ENCODE results near the gene IQSEC1.

Gene IQSEC1

DNA sequence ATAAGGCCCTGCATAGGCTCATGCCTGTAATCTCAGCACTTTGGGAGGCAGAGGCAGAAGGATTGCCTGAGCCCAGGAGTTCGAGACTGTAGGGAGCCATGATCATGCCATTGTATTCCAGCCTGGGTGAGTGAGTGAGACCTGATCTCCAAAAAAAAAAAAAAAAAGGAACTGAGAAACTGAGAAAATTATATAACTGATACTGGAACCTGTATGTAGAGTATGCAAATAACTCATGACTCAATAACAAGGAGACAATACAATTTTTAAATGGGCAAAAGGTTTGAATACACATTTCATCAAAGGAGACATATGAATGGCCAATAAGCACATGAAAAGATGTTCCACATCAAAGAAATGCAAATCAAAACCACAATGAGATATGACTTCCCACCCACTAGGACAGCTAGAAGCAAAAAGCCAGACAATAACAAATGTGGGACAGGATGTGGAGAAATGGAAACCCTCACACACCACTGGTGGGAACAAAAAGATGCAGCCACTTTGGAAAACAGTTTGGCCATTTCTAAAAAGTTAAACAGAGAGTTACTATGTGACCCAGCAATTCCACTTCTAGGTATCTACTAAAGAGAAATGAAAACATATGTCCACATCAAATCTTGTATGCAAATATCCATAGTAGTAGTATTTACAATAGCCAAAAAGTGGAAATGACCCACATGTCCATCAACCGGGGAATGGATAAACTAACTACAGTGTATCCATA is 70.7 kb downstream of the IQSEC1 start:
- no peak for DNase-seq (ENCODE audit: low spot score)

DNA sequence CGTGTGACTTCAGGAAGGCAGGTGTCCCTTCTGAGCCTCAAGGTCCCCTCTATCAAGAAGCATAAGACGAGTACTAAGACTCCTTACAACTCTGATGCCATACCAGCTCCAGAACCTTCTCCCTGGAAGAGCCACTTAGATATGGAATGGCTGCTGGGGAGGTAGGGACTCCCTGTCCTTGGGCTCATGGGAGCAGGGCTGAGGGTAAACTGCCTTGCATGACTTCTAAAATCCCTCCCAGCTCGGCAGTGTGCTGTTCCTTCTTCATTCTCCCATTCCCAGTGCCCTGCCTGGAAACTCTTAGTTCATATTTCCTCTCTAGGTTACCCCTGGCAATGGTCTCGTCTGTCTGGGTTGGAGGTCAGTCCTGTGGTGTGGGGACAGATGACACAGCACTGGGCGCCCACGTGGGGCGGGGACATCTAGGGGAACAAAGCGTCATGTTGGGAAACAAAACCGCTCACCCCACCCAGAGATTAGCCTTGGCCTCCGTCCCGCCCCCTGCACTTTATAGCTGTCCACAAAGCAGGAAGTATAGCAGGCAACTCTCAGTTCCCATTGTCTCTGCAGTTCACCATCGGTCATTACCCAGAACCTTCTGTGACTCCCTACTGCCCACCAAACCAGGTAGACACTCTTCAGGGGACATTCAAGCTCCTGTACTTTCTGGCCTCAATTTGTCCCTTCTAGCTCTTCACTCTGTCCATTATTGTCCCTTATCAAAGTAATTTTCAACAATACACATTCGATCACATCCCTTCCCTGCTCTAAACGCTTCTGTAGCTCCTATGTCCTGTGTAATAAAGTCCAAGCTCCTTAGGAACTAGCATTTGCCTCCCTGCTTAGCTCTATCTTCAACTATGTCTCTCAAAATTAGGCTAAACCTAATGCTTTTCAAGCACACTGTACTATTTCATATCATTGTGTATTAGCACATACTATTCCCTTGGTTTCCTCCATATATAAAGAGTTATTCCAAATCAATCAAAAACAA is 73.8 kb downstream of the IQSEC1 start:
- no peak for DNase-seq (ENCODE audit: low spot score)

DNA sequence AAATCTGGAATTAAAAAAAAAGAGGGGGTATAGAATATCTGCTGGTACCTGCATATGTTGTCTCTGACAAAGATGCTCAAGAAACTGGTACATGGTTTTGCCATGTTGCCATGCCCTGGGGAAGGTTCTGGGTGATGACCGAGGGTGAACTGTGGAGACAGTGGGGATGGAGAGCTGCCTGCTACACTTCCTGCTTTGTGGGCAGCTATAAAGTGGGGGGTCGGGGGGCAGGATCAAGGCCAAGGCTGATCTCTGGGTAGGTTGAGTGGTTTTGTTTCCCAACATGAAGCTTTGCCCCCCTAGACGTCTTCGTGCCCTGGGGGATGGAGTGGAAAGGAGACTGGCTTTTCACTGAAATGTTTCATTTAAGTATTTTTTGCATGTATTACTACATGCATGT is 74.6 kb downstream of the IQSEC1 start:
- DNase-seq (ENCODE audit: low spot score): no peak

DNA sequence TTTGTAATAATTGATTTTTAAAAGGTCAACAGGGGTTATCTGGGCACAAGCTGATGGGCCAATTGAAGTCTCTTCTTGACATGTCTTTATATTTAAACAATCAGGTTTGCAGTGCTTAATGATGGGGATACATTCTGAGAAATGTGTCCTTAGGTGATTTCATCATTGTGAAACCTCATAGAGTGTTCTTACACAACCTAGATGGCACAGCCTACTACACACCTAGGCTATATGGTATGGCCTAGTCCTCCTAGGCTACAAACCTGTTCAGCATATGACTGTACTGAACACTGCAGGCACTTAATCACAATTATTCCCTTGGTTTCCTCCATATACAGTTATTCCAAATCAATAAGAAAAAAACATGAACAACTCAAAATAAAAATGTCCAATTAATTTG is 75.8 kb downstream of the IQSEC1 start:
- DNase-seq (ENCODE audit: low spot score): no peak

DNA sequence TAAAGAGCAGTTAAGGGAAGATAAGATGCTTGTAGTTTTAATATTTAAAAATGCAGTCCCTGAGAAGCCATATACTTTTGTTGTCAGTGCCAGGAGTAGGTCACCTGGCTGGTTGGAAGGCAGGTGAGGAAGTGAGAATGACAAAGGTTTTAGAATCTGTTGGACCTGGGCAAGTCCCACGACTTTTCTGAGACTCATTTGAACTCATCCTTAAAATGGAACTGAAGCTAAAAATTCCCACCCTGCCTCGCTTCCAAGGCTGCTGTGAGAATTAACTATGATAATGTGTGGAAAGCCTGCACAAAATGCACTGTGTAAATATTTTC is 77.1 kb downstream of the IQSEC1 start:
- no peak for DNase-seq (ENCODE audit: low spot score)

DNA sequence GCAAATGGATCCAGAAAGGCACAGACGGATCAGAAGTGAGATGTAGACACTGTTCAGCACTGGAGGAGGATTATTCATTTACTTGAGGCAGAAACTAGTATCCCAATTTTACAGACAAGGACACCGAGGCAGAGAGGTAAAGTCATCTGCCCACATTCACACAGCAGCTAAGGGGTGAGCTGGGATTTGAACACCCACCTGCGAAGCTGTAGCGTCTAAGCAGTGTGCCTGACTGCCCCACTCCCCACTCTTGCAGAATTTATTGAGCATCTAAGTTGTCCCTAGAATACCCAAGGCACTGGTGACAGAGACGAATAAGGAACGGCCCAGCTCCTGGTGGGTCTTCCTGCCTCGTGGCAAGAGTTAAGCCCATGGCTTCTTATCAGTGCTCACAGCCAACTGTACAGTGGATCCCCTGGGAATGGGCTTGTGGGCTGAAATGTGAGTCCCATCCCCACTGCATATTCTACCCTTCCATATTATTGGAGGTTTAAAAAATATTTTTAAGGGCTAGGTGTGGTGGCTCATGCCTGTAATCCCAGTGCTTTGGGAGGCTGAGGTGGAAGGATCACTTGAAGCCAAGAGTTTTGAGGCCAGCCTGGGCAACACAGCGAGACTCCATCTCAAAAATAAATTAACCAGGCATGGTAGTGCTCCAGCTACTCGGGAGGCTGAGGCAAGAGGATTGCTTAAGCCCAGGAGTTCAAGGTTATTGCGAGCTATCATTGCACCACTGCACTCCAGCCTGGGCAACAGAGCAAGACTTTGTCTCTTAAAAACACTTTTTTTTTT is 77.6 kb downstream of the IQSEC1 start:
- DNase-seq (ENCODE audit: low spot score): no peak

DNA sequence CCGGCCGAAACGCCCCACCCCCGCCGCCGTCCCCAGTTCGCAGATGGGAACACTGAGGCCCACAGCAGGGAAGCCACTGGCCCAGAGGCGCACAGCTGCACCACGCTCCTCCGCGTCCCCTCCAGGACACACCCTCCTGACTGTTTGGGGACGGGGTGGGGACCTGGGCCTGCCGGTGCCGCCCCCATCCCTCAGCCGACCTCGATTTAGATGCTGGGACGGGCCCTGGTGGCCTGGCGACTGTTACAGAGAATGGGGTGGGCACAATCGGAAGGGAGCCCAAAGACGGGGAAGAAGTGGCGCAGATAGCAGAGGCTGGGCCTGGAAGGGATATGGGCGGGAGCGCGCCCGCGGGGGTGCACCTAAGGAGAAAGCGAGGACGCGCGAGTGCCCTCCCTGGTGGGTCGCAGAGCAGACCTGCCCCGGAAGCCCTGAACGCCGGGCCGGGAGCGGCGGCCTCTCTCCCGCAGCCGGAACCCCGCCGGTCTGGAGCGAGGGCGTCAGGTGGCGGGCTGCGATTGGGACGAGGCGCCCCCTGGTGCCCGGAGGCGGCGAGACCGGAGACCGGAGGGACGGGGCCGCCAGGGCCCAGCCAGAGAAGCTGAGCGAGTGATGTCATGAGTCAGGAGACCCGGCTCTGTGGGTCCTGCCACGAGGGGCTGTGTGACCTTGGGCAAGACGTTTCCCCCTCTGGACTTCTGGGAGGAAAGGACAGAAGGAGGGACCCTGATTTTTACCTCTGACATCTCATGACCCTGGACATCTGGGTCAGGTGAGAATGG is 78.4 kb downstream of the IQSEC1 start:
- peak; percentile 68 for DNase-seq (ENCODE audit: low spot score)

DNA sequence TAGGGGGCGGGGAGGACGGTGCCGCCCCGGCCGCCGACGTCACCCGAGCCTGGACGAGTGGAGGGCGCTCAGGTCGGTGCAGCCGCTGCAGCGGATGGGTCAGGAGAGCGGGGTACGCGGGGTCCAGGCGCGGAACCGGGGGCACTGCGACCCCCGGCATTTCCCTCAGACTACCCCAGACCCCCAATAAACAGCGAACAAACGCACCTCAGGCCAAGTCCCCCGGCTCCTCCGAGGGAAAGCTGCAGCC is 78.9 kb downstream of the IQSEC1 start:
- no peak for DNase-seq (ENCODE audit: low spot score)

DNA sequence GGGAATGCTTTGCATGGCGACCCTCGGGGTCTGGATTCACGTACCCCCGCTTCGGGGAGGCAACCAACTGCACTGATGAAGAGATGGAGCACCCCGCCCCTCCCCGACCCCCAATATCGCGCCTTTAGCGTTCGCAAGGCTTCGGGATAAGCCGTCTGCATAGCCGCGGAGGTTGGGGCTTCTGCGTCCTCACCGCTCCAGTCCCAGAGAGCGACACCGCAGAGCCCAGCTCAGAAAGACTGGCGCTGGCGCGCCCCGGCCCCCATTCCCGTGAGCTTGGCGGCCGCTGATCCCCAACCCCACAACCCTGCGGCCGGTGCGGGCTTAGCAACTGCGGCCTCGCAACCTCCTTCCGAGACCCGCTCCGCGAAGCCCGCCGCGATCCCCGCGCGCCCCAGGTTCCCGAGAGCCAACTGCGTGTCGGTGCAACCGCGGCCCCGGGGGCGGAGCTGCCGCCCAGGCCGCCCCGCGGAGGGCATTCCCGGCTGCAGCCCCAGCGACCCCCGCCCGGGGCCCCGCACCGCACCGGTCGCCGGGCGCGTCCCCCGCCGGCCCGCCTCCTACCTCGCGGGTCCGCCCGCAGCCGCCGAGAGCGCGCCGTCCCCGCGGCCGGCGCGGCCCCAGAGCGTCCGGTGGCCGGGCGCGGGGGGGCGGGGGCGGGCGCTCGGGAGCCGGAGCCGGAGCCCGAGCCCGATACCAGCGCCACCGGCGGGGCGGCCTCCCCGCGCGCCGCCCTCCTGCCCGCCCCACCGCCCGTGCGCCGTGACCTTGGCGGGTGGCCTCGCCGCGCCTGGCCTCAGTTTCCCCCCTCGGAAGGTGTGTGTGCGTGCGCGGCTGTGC is 79.5 kb downstream of the IQSEC1 start:
- no peak for DNase-seq (ENCODE audit: low spot score)

DNA sequence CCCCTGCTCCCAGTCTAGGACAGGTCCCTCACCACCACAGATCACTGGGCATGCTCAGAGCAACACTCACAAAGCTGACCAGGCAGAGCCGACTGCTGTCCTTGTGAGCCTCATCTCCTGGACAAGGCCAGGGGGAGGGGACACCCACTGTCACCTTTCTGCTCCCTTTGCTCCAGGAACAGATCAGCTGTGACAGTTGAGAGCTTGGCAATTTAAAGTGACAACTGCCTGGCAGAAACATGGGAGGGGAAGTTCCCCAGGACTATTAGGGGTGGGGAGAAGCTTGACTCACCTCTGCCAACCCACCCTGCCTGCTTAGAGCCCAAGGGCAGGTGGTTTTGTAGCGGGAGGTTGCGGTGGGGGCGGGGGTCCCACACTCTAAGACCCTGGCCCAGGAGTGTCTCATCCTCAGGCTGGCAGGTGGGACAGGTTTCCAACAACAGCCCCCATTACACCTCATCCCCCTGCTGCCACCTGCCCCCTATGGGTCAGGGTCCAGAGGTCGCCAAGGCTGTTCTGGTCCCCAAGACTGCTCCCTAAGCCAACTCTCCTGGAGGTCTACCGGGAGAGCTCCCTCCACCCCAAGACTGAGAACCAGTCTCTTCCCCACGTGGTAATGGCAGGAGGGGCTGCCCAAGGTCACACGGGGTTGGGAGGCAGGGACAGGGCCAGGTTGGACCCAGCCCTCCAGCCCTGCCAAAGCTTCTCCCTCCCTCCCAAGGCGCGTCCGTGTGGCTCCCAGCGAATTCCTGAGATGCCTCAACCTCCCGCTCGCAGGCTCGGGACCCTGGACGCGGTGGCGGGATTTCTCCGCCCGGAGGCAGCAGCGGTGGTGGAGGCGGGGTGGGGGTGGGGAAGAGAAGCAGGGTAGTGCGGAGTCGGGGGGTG is 80.4 kb downstream of the IQSEC1 start:
- DNase-seq (ENCODE audit: low spot score): no peak

DNA sequence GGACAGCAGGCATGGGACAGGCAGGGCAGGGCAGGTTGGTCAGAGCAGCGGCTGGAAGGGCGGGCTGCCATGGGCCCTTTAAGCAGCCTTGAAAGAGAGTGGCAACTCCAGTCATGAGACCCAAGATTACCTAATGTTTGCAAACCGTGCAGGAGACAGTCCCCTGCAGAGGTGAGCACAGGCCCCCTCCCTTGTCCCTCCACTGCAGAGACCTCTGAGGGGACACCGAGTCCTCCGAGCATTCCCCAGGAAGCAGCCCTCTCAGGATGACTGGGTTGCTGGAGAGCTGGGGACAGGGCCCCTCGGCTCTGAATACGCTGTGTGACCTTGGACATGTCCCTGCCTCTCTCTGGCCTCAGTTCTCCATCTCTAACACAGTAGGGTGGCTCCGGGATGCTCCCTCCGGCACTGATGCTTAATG is 81.4 kb downstream of the IQSEC1 start:
- DNase-seq (ENCODE audit: low spot score): no peak

DNA sequence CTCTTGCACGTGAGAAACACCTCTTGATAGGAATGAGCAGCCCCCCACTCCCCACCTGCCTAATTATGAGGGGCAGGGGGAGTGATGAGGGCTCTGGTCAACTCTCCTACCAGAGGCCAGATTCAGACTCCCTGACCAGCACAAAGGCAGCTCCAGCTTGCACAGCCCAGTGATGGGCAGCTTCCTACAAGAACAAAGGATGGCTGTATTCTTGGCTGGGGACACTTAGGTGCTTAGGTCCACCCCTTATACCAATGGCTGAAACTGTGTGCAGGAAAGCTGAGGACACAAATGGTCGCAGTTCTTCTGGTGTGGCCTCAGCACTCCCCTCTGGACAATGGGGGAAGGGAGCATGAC is 81.8 kb downstream of the IQSEC1 start:
- no peak for DNase-seq (ENCODE audit: low spot score)

DNA sequence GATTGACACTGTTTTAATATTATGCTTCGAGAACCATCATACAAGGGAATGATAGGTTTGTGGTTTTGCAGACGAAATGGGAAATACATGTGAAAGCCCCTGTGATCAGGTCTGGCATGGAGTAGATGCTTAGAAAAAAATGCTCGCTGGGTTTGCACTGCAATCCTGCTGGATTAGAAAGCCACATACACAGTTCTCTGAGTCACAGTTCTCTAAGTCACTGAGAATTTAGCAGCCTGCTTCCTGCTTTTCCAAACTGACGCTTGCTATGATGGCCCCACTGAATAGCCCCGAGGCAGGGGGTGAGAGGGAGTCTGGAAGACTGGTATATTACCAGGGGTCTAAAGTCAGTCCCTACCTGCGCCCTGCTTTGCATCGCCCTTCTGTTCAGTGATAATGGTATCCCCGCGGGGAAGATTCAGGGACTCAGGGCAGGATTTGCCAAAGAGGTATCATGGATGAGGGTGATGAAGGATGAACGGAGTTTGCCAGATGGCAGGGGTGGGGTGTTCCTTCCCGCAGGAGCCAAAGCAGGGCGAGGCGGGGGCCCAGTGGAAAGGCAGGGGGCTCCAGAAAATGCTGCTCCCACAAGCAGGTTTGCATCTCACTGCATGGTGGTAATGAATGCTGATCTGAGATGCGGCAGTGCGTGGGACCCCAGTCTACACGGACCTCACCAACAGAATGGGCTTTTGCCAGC is 82.3 kb downstream of the IQSEC1 start:
- DNase-seq (ENCODE audit: low spot score): peak; percentile 37

DNA sequence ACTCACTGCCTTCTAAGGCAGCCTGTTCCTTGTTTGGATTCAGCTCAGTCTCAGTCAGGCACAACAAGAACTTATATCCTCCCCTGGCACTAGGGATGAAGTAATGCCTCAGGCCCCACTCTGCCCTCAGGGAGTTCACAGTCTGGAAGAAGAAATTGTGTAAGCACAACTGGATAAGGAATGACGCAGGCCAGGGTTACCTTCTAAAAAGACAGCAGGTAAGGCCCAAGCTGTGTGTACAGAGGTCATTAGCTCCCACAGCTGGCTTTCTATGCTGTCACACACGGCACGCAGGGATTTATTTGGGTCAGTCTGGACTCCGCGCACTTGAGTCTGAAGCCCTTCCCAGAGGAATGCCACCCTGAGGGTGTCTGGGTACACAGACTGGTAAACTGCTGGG is 82.9 kb downstream of the IQSEC1 start:
- no peak for DNase-seq (ENCODE audit: low spot score)

DNA sequence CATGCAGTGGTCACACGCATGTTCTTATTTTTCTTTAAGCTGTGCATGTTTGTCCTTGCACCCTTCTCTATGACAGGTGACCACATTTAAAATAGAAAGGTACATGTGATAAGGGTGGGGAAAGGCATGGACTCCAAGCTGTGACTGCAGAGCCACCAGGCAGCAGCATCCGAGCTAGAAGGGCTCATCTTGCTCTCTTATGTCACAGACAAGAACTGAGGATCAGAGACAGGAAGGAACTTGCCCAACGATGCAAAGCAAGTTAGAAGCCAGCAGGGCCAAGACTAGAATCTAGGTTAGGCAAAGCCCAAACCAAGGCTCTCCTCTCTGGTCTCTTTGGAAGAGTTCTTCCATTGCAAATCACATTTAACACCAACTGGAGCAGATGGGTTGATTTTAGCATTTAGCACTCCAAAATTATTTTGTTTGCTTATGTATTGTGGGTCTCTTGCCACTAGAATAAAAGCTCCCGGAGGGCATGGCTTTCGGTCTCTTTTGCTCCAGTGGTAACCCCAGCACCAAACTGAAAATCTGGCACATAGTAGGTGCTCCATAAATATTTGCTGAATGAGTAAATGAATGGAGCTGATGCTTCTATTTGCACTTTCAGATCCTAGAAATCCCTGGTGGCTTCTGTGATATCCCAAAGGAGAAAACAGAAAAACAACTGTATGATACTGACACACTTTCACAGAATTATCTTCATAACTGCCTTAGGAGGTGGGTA is 84.3 kb downstream of the IQSEC1 start:
- no peak for DNase-seq (ENCODE audit: low spot score)

DNA sequence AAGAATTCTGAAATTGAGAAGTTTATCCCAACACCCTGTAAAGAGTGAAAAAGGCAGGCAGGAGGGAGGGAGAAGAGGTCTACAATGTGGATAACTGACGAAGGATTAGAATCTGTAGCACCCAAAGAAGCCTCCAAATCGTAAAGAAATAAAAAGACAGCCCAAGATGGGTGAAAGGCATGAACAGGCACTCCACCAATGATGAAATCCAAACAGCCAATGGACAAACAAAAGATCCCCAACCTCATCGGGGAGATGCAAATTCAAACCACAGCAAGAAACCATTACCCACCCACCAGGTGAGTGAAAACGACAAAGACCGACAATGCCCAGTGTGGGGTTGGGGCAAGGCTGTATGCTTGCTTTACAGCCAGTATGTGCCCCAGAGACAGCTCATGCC is 85.6 kb downstream of the IQSEC1 start:
- DNase-seq (ENCODE audit: low spot score): no peak

DNA sequence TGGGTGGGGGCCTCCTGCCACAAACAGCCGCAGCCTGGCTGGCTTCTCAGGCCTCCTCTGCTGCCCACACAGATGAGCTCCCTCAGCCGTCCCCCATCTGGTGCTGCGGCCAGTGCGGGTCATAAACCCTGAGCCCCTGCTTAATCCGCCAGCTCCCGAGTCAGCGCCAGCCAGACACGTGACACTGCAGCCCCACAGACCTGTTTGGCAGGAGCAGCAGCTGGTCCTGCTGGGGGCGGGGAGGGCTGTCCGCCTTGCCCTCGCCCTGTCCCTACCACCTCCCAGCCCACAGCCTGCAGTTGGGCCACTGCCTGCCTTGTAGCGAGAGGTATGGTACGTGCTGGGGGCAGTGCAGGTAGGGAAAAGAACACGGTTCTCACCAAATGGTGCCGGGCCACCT is 86.2 kb downstream of the IQSEC1 start:
- DNase-seq (ENCODE audit: low spot score): no peak

DNA sequence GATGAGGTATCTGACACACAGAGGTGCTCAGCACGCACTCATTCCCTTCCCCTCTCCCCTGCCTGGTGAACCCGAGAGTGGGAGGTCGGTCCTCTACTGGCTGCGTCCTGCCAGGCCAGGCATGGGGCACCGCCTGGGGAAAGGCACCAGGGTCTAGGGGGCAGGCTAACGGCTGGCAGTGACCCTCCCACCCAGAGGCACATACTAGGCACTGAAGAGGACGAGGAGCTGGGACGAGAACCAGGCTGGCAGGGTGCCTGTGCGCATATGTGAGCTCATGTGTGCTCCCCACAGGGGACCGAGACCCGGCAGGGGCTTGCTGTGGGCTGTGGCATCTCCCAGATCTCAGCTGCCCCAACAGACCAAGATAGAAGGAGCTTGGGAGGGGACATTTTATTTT is 86.7 kb downstream of the IQSEC1 start:
- no peak for DNase-seq (ENCODE audit: low spot score)

DNA sequence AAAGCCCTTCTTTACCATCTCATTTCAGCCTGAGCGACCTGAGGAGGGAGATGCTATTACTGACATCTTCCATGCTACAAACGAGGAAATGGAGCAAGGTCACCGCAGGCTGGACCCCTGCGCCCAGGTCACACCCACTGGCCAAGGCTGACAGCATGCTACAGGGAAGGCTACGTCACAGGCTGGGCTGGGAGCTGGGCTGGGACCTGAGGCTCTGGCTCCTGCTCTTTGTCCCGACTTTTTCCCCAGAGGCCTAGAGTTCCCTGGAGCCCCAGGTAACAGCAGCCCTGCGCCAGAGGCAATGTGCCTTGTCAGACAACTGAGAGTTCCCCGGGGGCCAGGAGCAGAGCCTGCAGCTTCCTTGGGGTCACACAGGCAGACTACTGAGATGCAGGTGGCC is 87.2 kb downstream of the IQSEC1 start:
- no peak for DNase-seq (ENCODE audit: low spot score)

Data from kidney capillary endothelial cell (primary cell).